ENCODE measurements around the gene NKIRAS2.
"Not testable (repeated sequence)": the region's sequence is repeated elsewhere in the genome, so short reads cannot be mapped to it uniquely, and the experiment has no call there.

NKIRAS2 gene

DNA sequence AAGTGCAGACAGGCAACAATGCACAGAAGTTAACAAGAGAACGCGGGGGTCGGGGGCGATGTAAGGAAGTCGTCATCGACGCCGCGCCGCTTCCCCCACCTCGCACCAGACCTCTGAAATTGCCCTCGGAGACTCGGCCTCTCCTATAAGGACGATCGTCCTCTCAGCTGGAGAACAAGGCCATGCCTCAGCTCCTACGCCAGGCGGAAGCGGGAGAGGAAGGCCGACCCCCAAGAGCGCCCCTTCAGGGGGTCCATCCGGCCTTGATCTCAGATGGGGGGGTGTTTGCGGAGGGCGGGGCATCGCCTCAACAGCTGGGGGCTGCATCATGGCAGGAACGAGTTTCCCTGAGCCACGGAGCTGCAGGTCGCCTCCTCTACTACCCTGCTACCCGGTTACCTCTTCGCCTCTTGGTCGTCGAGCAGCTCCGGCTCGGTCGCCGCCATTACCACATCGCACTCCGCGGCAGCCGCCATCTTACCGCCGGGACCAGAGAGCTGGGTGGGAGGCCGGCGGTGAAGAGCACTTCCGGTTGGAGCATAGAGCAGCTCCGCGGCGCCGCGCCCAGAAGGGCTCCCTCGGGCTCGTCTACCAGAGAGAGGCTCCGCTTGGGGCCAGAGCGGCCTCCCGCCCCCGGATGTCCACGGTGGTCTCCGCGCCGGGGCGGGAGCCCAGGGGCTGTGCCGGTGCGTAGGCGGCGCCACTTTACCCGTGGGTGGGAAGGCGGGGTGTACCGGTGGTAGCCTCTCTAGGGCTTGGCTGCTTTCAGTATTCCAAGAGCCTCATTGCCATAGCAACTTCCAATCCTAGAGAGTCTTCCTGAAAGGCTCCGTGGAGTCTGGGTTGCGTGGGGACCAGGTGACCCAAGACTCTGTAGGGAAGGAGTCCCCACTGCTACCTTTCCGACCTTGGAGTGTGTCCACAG, 2.7 kb upstream of the NKIRAS2 start, which contains the start of gene DNAJC7:
TSS of gene DNAJC7 (minus strand) at position 499 of the 925 bp plus-strand sequence. CDS start at position 476, 23 bp downstream.
- peak within 1 kb of the TSS; percentile 86 for H3K4me3 ChIP-seq (ENCODE audit: low read depth, low read length)
- peak; percentile 80 for DNase-seq (ENCODE audit: low read depth)
- TF ChIP-seq, protein P1, sequence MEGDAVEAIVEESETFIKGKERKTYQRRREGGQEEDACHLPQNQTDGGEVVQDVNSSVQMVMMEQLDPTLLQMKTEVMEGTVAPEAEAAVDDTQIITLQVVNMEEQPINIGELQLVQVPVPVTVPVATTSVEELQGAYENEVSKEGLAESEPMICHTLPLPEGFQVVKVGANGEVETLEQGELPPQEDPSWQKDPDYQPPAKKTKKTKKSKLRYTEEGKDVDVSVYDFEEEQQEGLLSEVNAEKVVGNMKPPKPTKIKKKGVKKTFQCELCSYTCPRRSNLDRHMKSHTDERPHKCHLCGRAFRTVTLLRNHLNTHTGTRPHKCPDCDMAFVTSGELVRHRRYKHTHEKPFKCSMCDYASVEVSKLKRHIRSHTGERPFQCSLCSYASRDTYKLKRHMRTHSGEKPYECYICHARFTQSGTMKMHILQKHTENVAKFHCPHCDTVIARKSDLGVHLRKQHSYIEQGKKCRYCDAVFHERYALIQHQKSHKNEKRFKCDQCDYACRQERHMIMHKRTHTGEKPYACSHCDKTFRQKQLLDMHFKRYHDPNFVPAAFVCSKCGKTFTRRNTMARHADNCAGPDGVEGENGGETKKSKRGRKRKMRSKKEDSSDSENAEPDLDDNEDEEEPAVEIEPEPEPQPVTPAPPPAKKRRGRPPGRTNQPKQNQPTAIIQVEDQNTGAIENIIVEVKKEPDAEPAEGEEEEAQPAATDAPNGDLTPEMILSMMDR (IDR thresholded peaks at IDR 0.05; ENCODE audit: low read depth, low read length, missing control alignments), result no peak
- in situ Hi-C loops (cut with HindIII; ENCODE audit: low sequenced_read_pairs), result no loop called here

DNA sequence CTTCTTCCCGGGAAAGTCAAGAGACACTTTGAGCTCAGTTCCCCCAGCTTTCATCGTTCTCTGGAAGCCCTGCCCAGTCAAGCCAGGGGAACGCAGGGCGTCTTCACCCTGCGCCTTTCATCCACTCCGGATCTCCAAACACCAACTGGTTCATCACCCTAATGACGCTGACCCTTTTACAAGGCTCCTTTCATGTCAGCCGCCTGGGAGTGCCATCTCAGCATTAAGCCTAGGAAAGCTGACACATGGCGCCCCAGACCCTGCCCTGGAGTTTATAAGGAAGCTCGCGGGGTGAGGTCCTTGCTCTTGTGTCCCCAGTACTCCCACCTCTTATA, 2.1 kb upstream of the NKIRAS2 start:
- H3K4me3 ChIP-seq (ENCODE audit: low read depth, low read length), result peak overlapping the region; percentile 86
- in situ Hi-C loops (cut with HindIII; ENCODE audit: low sequenced_read_pairs), result no loop called here
- TF ChIP-seq, protein P1 (IDR thresholded peaks at IDR 0.05; ENCODE audit: low read depth, low read length, missing control alignments), result no peak
- DNase-seq (ENCODE audit: low read depth), result no peak

DNA sequence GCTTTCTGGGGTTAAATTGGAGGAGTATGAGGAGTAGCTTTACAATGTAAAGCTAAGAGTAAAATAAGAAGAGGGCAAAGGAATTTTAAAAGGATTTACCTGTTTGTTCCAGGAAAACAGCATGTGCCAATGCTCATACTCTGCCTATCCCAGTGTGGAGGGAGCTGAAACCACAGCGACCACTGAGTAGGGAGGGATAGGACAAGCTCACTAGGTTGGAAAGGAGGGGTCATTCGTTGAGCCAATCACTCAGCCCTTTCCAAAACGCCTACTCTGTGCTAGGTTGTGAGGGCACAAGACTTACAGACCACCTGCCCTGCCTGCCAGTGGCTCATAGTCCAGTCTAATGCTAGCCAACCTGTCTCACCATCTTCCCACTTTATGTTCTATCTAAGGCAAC, 1.6 kb upstream of the NKIRAS2 start:
- peak overlapping the region; percentile 86 for H3K4me3 ChIP-seq (ENCODE audit: low read depth, low read length)
- no peak for DNase-seq (ENCODE audit: low read depth)
- TF ChIP-seq, protein P1 (IDR thresholded peaks at IDR 0.05; ENCODE audit: low read depth, low read length, missing control alignments), result no peak
- in situ Hi-C loops (cut with HindIII; ENCODE audit: low sequenced_read_pairs), result no loop called here

DNA sequence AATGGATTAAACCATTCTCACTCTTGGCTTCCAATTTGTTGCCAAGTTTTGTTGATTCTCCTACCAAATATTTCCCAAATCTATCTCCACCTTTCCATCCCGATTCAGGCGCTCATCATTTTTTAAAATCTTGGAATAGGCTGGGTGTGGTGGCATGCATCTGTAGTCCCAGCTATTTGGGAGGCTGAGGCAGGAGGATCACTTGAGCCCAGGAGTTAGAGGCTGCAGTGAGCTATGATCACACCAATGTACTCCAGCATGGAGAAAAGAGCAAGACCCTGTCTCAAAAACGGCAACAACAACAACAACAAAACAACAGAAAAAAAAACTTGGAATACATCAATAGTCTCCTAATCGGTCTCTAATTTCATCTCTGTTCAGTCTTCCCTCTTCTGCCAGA, 902 bp upstream of the NKIRAS2 start:
- in situ Hi-C loops (cut with HindIII; ENCODE audit: low sequenced_read_pairs), result no loop called here
- no peak overlapping the region for H3K4me3 ChIP-seq (ENCODE audit: low read depth, low read length)
- TF ChIP-seq, protein P1 (IDR thresholded peaks at IDR 0.05; ENCODE audit: low read depth, low read length, missing control alignments), result no peak
- no peak for DNase-seq (ENCODE audit: low read depth)

DNA sequence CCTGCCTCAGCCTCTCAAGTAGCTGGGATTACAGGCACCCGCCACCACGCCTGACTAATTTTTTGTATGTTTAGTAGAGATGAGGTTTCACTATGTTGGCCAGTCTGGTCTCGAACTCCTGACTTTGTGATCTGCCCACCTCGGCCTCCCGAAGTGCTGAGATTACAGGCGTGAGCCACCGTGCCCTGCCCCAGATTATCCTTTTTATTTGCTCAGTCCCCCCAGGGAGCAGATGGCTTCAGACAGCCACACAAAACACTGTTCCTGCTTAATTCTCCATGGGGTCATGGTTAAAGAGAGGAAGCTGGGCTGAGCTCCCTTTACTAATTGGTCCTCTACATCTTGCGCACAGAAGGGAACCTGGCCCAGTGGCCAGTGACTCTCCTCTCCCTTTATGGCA, 955 bp downstream of the NKIRAS2 start:
- in situ Hi-C loops (cut with HindIII; ENCODE audit: low sequenced_read_pairs); DNase-seq (ENCODE audit: low read depth): not testable (repeated sequence)
- peak overlapping the region; percentile 80 for H3K4me3 ChIP-seq (ENCODE audit: low read depth, low read length)

DNA sequence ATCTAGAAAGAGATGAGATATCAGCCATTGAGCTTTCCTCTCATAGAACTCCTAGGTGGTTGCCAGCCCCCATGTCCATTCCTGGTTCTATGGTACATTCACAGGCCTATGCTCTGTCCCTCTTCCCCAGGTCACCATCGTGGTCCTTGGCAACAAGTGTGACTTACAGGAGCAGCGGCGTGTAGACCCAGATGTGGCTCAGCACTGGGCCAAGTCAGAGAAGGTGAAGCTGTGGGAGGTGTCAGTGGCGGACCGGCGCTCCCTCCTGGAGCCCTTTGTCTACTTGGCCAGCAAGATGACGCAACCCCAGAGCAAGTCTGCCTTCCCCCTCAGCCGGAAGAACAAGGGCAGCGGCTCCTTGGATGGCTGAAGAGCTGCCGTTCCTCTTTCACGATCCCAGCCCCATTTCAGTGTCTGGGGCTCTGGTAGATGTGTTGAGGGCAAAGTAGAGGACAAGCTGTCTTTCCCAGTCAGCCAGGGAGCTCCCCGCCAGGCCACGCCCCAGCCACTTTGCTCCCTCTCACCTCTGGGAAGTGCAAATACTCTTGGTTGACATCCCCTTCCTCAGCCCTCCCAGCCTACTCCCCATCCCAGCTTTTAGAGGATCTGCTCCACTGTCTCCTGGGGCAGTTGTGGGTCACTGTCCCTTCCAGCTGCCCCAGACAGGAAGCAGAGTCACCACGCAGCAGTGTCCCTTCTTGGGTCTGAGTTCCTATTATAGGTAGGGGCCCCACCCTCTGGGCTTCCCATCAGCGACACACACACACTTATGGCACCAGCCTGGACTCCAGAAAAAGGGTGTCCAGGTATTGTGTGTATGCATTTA, 3.8 kb downstream of the NKIRAS2 start:
- in situ Hi-C loops (cut with HindIII; ENCODE audit: low sequenced_read_pairs), result no loop called here
- TF ChIP-seq, protein P1 (IDR thresholded peaks at IDR 0.05; ENCODE audit: low read depth, low read length, missing control alignments), result no peak
- H3K4me3 ChIP-seq (ENCODE audit: low read depth, low read length), result no peak overlapping the region
- no peak for DNase-seq (ENCODE audit: low read depth)
